Progenitor cell of endocrine pancreas (in vitro differentiated cells): Measurements from ENCODE around the gene RPL34. TPM values are rescaled to one million over a fixed set of nuclear protein-coding genes. Genes with fewer than 3 reads are reported as not detected.

Experiments
- DNase-seq: peaks from one replicate; pipeline ENCODE4 v3.0.0; 2021; ENCODE audit warnings: low spot score; ENCODE audit not compliant: unreplicated experiment
- H3K27ac Mint-ChIP-seq: 2 replicates; pipeline ENCODE4 v1.8.0; 2021; ENCODE audit warnings: mild to moderate bottlenecking, moderate library complexity, mixed read lengths
- H3K27me3 Mint-ChIP-seq: 2 replicates; pipeline ENCODE4 v1.8.0; 2021; ENCODE audit warnings: mixed read lengths
- H3K36me3 Mint-ChIP-seq: 2 replicates; pipeline ENCODE4 v1.8.0; 2022; ENCODE audit warnings: mixed read lengths; ENCODE audit not compliant: insufficient read depth
- H3K4me1 Mint-ChIP-seq: 2 replicates; pipeline ENCODE4 v1.8.0; 2021; ENCODE audit warnings: low read depth, mixed read lengths
- H3K4me3 Mint-ChIP-seq: 2 replicates; pipeline ENCODE4 v1.8.0; 2021; ENCODE audit warnings: low read depth, mild to moderate bottlenecking, moderate library complexity, mixed read lengths
- H3K9me3 Mint-ChIP-seq: 2 replicates; pipeline ENCODE4 v1.8.0; 2021; ENCODE audit warnings: low read depth, mixed read lengths
- CTCF ChIP-seq: fragments of 200-600 bp; sonication (generic); IDR thresholded peaks from one replicate; pipeline ENCODE4 v1.5.0; 2021; ENCODE audit warnings: antibody characterized with exemption, mild to moderate bottlenecking; ENCODE audit not compliant: unreplicated experiment
- total RNA-seq: library from RNA; stranded (reverse); gene quantifications from 2 replicates; pipeline ENCODE4 v1.2.1, GENCODE V29; 2021

RPL34 gene
- total RNA-seq, 1 donor from 2014 or later = 1,226 TPM

GRCh38 chr4:108624263-108625056 is 4.1 kb downstream of the RPL34 start:
- Mint-ChIP-seq H3K4me3 (peak overlapping the region; percentile 2), H3K9me3 (no peaks in the 10 kb centered on the region), H3K4me1 (peaks cover 22% of the 10 kb centered on the region), H3K27ac (peak overlapping the region; percentile 73), H3K36me3 (peaks cover 39% of the 10 kb centered on the region), H3K27me3 (no peaks in the 10 kb centered on the region)
- no peak for DNase-seq
- TF ChIP-seq CTCF = no peak

- peaks cover 18% of the 10 kb centered on the region for H3K4me1 Mint-ChIP-seq
- DNase-seq = no peak
- no peaks in the 10 kb centered on the region for H3K27me3 Mint-ChIP-seq
- no peak overlapping the region for H3K4me3 Mint-ChIP-seq
- H3K9me3 Mint-ChIP-seq = no peaks in the 10 kb centered on the region
- TF ChIP-seq CTCF = no peak
- peaks cover 45% of the 10 kb centered on the region for H3K36me3 Mint-ChIP-seq
- H3K27ac Mint-ChIP-seq = no peak overlapping the region
These were observed 5.7 kb downstream of the RPL34 start for GRCh38 chr4:108626056-108626455.

GRCh38 chr4:108628411-108628810 is 8.0 kb downstream of the RPL34 start:
- no peaks in the 10 kb centered on the region for H3K9me3 Mint-ChIP-seq
- H3K27me3 Mint-ChIP-seq = no peaks in the 10 kb centered on the region
- no peak overlapping the region for H3K4me3 Mint-ChIP-seq
- peaks cover 8% of the 10 kb centered on the region for H3K4me1 Mint-ChIP-seq
- H3K36me3 Mint-ChIP-seq = peaks cover 49% of the 10 kb centered on the region
- H3K27ac Mint-ChIP-seq = no peak overlapping the region
- no peak for DNase-seq
- no peak for TF ChIP-seq CTCF

- DNase-seq = no peak
- peak overlapping the region; percentile 31 for H3K27ac Mint-ChIP-seq
- H3K27me3 Mint-ChIP-seq = no peaks in the 10 kb centered on the region
- H3K9me3 Mint-ChIP-seq = no peaks in the 10 kb centered on the region
- no peak overlapping the region for H3K4me3 Mint-ChIP-seq
- peaks cover 21% of the 10 kb centered on the region for H3K36me3 Mint-ChIP-seq
- H3K4me1 Mint-ChIP-seq = no peaks in the 10 kb centered on the region
- no peak for TF ChIP-seq CTCF
These were observed 14.8 kb downstream of the RPL34 start for GRCh38 chr4:108635070-108635655.

- TF ChIP-seq CTCF = no peak
- Mint-ChIP-seq H3K4me3 (no peak overlapping the region), H3K36me3 (peaks cover 19% of the 10 kb centered on the region), H3K27me3 (no peaks in the 10 kb centered on the region), H3K9me3 (no peaks in the 10 kb centered on the region), H3K27ac (no peak overlapping the region), H3K4me1 (no peaks in the 10 kb centered on the region)
- DNase-seq = no peak
These were observed 15.9 kb downstream of the RPL34 start for GRCh38 chr4:108636246-108636645.
